PC-3 (cell line): Measurements from ENCODE around the gene HOXC11.

Source experiments
- EZH2 ChIP-seq: fragments of 300-600 bp; sonication (generic); IDR thresholded peaks from one replicate; pipeline ENCODE4 v1.6.1; 2017; ENCODE audit warnings: antibody characterized with exemption, mild to moderate bottlenecking, low read length; ENCODE audit not compliant: unreplicated experiment
- TF ChIP-seq, protein P1 (sequence below): fragments of 300-600 bp; sonication (generic); conservative IDR thresholded peaks from 2 replicates; pipeline ENCODE4 v1.5.1; 2017; ENCODE audit warnings: antibody characterized with exemption, low read depth, mild to moderate bottlenecking, low read length

- TF ChIP-seq, protein P1, sequence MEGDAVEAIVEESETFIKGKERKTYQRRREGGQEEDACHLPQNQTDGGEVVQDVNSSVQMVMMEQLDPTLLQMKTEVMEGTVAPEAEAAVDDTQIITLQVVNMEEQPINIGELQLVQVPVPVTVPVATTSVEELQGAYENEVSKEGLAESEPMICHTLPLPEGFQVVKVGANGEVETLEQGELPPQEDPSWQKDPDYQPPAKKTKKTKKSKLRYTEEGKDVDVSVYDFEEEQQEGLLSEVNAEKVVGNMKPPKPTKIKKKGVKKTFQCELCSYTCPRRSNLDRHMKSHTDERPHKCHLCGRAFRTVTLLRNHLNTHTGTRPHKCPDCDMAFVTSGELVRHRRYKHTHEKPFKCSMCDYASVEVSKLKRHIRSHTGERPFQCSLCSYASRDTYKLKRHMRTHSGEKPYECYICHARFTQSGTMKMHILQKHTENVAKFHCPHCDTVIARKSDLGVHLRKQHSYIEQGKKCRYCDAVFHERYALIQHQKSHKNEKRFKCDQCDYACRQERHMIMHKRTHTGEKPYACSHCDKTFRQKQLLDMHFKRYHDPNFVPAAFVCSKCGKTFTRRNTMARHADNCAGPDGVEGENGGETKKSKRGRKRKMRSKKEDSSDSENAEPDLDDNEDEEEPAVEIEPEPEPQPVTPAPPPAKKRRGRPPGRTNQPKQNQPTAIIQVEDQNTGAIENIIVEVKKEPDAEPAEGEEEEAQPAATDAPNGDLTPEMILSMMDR: no peak
- TF ChIP-seq EZH2: no peak
These were observed 27.7 kb upstream of the HOXC11 start for GRCh38 chr12:53944907-53945847.
